GM21825 (cell line): ENCODE data around the gene RAD9A.
"Not testable (repeated sequence)": the region's sequence is repeated elsewhere in the genome, so short reads cannot be mapped to it uniquely, and the experiment has no call there.

ENCODE experiments used
- ATAC-seq: cut with Tn5 transposase; IDR thresholded peaks from one replicate; pipeline ENCODE4 v1.9.1; 2021; ENCODE audit warnings: mild to moderate bottlenecking, moderate library complexity; ENCODE audit not compliant: unreplicated experiment

The RAD9A gene

DNA sequence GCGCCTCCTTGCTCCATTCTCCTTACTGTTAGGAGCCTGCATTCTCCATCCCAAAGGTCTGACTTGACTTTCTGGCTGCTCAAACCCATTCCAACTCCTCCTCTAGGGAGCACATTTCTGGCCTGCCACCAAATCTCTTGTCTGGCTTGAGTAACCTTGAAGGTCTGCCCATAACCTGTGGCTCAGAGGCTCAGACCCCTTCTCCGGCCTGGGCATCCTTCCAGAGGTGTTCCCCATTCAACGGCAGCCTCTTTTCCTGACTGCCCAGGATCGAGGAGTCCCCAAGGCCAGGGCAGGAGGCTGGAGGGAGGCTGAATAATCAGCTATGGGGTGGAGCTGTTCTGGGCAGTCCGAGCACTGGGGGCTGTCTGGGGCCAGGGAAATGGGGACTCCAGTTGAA lies 2.2 kb downstream of the RAD9A start:
- no peak for ATAC-seq

DNA sequence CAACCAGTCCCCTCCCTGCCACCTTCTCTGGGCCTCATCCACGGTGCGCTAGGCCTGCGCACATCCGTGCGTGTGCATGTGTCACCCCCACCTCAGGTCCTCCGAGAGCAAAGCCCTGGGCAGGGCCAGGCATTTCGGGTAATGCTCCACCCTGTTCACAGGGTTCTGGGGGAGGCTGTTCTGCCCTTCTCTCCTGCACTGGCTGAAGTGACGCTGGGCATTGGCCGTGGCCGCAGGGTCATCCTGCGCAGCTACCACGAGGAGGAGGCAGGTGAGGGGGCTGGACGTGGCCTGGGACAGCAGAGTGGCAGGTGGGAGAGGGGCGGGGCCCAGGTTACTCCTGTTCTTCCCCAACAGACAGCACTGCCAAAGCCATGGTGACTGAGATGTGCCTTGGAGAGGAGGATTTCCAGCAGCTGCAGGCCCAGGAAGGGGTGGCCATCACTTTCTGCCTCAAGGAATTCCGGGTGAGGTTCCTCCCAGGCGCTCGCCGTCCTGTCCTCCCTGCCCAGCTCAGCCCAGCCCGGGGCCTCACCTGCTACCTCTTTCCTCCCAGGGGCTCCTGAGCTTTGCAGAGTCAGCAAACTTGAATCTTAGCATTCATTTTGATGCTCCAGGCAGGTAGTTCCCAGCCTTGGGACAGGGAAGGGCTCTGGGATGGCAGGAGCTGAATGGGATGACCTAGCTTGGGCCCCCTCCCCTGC lies 3.9 kb downstream of the RAD9A start:
- no peak for ATAC-seq

DNA sequence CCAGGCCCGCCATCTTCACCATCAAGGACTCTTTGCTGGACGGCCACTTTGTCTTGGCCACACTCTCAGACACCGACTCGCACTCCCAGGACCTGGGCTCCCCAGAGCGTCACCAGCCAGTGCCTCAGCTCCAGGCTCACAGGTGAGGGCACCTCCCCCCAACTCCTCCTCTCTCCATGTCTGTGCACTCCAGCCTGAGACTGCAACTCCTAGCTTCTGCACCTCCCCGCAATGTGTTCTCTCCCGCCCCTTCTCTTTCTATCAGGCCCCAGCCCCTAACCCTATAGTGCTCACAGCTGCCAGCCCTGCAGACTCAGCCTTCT lies 4.4 kb downstream of the RAD9A start:
- ATAC-seq = no peak

DNA sequence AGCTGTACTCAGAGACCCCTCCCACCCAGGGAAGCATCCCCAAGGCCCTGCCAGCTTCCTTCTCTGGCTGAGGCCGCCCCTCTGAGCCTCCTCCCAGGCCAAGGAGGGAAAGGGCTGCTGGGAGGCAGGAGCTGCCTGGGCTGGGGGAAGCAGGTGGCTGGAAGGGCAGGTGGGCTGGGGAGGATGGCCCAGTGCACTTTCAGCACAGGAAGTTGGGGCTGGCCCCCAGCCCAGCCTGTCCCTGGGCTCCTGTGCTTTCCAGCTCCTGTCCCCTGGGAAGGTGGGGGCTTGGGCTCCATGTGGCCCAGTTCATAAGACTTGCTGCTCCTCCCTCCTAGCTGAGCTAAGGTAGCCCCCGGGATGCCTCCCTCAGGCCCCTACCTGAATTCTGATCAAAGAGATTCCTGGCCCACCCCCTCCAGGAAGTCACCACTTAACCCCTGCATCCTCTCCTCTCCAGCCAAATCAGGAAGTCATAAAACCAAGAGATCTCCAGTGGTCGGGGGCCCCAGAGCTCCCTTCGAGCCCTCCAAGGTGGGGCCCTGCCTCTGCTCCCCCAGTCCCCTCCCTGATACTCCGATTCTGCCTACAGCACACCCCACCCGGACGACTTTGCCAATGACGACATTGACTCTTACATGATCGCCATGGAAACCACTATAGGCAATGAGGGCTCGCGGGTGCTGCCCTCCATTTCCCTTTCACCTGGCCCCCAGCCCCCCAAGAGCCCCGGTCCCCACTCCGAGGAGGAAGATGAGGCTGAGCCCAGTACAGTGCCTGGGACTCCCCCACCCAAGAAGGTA lies 5.0 kb downstream of the RAD9A start:
- ATAC-seq = no peak

DNA sequence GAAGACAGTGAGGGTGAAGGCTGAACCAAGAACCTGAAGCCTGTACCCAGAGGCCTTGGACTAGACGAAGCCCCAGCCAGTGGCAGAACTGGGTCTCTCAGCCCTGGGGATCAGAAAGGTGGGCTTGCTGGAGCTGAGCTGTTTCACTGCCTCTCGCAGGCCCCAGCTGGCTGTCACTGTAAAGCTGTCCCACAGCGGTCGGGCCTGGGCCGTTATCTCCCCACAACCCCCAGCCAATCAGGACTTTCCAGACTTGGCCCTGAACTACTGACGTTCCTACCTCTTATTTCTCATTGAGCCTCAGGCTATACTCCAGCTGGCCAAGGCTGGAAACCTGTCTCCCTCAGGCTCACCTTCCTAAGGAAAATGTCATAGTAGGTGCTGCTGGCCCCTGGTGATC lies 5.8 kb downstream of the RAD9A start:
- no peak for ATAC-seq

DNA sequence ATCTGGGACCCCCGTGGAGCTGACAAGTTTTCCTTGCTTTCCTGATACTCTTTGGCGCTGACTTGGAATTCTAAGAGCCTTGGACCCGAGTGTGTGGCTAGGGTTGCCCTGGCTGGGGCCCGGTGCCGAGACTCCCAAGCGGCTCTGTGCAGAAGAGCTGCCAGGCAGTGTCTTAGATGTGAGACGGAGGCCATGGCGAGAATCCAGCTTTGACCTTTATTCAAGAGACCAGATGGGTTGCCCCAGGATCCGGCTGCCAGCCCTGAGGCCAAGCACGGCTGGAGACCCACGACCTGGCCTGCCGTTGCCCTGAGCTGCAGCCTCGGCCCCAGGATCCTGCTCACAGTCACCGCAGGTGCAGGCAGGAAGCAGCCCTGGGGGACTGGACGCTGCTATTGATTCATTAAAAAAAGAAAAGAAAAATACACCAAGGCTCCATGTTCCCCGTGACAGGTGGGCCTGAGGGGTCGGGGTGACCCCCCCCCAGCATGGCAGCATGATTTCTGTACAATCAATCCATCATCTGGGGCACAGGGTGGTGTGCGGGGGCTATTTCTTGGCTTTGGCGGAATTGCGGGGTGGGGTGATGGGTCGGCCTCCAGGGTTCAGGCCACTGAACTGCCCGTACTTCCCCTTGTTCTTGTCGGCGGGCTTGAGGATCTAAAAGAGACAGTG lies 6.3 kb downstream of the RAD9A start:
- no peak for ATAC-seq

DNA sequence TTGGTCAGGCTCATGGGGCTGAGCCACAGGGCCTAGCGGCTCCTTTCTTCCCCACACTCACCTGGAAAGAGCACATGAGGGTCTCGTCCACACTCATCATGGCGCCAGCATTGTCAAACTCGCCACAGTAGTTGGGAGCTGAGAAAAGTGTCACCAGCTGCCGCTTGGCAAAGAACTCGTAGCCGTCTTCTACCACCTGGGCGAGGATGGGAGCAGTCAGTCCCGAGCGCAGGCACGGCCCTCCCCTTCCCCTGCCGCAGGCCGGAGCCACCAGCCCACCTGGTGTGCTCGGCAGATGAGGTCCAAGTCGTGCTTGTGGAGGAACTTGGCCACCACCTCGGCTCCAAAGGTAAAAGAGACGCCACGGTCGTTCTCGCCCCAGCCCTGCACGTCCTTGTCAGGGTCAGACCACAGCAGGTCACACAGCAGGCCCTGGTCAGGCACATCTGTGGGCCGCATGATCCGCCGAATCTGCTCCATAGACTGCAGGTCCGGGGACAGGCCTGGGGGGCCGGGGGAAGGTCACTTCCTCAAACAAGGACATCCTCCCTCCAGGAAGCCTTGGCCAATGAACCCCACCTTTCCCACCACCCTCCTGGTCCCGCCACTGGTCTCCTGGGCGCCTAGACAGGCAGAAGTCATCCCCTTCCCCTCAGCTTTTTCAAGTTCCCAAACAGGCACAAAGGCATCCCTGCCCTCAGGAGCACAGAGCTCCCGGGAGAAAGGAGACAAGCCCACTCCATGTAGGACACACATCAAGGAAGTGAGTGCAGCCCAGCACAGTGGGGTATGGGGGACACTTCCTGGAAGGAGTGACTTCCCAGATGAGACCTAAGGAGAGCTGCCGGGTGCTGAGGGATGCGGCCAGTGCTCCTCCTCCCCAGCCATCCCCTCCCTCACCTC lies 7.1 kb downstream of the RAD9A start:
- no peak for ATAC-seq

DNA sequence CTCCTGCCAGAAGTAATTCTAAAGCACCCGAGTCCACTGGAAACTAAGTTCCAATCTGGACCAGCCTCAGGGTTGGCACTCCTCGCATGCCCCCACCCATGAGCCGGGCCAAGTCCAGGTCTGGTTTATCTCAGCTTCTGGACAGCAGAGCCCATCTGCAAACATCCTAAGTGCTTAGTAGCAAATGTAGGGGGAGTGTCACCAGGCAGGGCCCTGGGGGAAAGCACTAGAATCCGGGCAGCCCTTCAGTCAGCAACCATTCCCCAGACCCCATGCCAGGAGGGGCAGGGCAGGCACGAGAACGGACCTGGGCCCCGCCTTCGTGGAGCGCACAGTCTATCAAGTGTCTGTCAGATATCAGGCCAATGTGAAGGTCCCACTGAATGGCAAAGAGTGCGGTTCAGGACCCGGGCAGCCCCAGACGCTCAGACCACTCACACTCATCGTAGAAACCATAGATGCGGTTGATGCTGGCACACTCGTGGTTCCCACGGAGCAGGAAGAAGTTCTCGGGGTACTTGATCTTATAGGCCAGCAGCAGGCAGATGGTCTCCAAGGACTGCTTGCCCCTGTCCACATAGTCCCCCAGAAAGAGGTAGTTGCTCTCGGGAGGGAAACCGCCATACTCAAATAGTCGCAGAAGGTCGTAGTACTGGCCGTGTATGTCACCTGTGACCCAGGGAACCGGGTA lies 8.6 kb downstream of the RAD9A start:
- no peak for ATAC-seq

DNA sequence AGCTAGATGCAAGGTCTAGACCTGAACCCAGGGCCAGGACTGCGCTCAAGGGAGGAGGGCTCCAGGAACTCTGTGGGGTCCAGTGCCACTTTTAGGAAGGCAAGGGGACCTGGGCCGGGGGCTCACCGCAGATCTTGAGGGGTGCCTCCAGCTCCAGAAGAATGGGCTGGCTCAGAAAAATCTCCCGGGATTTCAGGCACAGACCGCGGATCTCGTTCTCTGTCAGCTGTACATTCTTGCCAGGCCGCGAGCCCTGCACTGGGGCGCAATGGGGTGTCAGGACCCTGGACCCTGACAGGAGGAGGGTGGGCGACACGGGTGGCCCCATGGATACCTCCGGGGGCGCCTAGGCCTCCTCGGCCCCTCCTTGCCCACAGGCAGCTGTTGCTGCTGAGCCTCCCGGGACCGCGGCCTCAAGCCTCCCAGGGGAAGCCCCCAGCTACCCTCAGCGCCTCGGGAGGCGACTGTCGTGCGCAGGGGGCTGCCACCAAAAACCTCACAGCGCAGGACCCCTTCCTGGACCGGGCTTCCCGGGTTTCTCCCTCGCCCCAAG lies 9.2 kb downstream of the RAD9A start:
- no peak for ATAC-seq

DNA sequence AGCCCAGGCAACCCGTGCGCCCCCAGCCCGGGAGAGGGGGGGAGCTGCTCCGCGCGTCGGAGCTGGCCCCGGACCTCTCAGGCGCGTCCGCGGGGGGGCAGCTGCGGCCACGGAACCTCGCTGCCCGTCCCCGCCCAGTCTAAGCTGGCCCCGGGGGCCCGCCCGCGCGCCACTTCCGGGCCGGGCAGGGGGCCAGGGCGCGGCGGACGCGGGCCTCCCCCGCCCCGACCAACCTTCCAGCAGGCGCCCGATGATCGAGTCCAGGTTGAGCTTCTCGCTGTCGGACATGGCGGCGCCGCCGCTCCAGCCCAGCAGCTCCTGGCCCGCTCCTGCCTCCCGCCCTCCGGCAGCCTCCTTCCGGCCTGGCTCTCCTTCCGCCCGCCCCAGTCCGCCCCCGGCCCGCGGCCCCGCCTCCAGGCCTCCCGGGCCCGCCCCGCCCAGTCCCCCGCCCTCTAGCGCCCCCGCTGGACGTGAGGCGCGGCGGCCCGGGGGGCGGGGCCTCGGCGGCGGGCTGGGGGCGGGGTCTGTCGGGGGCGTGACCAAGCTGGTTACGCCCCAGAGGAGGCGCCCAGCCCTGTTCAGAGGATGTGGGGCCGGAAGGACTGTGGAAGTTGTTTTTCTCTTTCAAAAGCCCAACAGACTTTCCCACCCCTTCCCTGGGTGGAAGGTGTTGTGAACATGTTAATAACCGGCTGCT lies 9.9 kb downstream of the RAD9A start, which contains the start of gene PPP1CA:
PPP1CA (minus strand) TSS at position 364 of the 697 bp plus-strand sequence; CDS start at position 288, 76 bp downstream.
- ATAC-seq = peak; percentile 50

DNA sequence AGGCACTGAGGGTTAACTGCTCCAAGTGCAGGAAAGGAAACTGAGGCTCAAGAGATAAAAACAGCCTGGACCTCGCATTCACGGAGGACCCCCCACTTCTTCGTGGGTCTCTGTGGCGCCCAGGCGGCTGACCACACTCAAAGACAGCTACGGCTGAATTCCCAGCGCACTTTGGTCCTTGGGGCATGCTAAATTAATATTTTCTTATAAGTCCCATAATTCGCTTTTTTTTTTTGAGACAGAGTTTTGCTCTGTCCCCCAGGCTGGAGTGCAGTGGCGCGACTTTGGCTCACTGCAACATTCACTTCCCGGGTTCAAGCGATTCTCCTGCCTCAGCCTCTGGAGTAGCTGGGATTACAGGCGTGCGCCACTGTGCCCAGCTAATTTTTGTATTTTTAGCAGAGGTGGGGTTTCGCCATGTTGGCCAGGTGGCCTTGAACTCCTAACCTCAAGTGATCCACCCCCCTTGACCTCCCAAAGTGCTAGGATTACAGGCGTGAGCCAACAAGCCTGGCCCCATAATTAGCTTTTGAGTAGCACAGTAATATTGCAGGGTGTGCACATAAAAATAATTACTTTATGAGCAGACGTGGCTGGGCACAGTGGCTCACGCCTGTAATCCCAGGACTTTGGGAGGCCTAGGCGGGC lies 10.5 kb downstream of the RAD9A start:
- not testable (repeated sequence) for ATAC-seq

DNA sequence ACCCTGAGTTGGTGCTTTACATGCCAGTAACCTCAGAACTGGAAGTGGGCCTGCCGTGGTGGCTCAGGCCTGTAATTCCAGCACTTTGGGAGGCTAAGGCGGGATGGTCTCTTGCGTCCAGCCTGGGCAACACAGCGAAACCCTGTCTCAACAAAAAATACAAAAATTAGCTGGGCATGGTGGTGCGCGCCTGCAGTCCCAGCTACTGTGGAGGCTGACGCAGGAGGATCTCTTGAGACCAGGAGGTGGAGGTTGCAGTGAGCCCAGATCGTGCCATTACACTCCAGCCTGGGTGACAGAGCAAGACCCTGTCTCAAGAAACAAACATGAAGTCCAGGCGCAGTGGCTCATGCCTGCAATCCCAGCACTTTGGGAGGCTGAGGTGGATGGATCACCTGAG lies 11.3 kb downstream of the RAD9A start:
- ATAC-seq = not testable (repeated sequence)

DNA sequence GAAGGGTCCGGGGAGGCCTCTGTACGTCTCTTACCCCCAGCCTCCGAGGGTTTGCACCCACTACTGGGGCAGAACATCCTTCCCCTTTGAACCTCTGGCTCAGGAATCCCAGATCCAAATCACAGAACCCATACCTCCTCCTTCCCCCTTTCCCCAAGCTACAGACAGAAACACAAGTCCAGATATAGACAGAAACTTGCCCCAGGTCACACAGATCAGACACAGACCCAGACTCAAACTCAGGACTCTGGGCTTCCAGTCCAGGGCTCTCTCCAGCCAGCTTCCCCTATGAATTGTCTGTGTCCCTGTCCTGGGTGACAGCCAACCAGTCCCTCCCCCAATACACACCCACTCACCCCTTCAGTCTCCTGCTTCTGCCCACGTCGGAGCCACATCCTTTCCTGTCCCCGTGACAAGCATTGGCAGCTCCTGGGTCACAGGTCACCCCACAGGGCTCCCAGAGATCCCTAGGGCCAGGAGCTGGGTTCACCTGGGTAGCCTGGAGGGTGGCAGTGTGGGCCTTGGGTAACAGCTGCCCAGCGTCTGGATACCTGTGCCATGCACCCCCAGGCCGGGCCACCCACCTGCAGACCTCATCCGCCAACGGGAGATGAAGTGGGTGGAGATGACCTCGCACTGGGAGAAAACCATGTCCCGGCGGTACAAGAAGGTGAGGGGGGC lies 12.9 kb downstream of the RAD9A start:
- no peak for ATAC-seq

DNA sequence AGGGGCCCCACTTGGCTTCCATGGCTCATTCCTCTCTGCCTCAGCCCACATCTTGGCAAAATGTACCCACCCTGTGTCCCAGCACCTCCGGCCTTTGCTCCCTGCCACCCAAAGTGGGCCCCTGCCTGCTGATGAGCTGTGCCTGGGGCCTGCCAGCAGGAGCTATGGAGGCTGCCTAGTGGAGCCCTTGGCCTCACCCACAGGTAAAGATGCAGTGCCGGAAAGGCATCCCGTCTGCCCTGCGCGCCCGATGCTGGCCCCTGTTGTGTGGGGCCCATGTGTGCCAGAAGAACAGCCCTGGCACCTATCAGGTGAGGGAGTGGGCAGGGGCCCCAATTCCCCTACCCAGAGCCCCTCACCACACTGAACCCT lies 13.4 kb downstream of the RAD9A start:
- no peak for ATAC-seq

DNA sequence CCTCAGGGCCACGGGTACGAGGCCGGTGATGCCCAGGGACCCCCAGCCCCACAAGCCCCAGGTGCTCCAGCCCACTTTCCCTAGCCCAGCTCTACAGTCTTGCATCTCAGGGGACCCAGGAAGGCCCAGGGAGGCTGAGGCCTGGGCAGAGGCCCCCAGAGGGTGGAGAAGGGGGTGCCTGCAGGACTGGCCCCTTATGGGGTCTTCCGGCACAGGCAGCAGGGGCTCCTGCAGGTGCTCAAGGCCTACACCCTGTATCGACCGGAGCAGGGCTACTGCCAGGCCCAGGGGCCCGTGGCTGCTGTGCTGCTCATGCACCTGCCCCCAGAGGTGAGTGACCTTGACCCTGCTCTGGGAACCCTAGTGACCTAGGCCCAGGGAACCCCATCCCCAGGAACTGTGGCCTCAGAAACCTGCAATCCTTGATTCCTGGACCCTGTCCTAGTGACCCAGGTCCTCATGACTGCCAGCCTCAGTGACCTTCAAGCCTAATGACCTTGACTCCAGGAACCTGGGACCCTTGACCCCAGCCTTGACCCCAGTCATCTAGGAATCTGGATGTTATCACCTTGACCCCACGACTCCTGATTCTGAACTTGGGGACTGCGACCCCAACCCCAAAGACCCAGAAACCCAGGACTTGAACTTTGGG lies 14.0 kb downstream of the RAD9A start:
- no peak for ATAC-seq

DNA sequence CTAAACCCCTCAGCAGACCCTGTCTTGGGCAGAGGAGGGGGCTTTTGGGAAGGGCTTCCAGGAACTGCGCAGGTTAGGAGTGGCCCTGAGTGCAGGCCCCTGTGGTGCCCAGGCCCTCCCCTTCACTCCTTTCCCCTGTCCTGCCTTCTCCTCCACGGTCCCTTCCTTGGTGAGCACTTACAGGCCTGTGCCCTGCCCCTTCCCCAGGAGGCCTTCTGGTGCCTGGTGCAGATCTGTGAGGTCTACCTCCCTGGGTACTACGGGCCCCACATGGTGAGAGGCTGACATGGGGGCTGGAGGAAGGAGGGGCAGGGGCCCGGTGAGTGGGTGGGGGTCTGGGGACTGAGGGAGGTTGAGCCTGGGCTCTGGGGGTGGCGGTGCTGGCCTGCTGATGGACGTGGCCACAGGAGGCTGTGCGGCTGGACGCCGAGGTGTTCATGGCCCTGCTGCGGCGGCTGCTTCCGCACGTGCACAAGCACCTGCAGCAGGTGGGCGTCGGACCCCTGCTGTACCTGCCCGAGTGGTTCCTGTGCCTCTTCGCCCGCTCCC lies 14.7 kb downstream of the RAD9A start:
- ATAC-seq = no peak

DNA sequence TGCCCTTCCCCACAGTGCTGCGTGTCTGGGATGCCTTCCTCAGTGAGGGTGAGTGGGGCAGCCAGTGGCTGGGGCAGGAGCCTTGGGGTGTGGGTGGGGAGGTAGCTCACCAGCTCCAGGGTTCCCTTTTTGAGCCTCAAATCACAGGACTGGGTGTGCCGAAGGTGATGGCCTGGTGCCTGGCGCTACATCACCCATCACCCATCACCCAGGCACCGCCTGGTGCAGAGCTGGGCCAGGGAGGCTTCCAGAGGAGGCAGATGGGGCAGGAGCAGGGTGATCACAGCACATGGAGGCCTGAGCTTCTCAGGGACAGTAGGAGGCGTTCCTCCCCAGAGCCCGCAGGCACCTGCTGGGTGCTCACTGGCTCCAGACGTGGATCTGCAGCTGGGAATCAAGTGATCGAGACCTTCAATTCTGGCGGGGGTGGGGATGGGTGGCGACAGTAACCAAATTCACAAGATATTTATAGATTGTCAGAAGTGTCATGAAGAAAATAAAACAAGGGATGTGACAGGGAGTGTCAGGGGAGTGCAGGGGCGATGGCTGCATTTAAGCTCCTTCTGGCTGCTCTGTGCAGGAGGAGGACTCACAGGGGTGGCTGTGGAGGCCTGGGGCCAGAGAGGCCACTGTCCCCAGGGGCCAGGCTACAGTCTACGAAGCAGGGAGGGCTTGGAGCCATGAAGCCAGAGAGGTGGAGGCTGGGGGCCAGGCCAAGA lies 15.3 kb downstream of the RAD9A start:
- no peak for ATAC-seq
